NCI-H82 treated with DMSO at 0.1 percent for 48 hours (cell line): Measurements from ENCODE around the gene C9orf43.
"Not testable (repeated sequence)": the region's sequence is repeated elsewhere in the genome, so short reads cannot be mapped to it uniquely, and the experiment has no call there.

Experiments used
- DNase-seq: peaks from one replicate; lab custom pipeline; 2025; ENCODE audit not compliant: unreplicated experiment; lab: John Stamatoyannopoulos, UW

Gene C9orf43

GRCh38 chr9:113409883-113410206, 702 bp upstream of the C9orf43 start:
- no peak for DNase-seq

- DNase-seq: no peak
Observed at GRCh38 chr9:113416149-113416721, 5.7 kb downstream of the C9orf43 start.

- DNase-seq: no peak
Observed at GRCh38 chr9:113417370-113417769, 6.8 kb downstream of the C9orf43 start.

- no peak for DNase-seq
Observed at GRCh38 chr9:113421726-113422125, 11.2 kb downstream of the C9orf43 start.

GRCh38 chr9:113425072-113425471, 14.5 kb downstream of the C9orf43 start:
- no peak for DNase-seq

GRCh38 chr9:113426701-113427100, 16.2 kb downstream of the C9orf43 start:
- no peak for DNase-seq

GRCh38 chr9:113427629-113428028, 17.1 kb downstream of the C9orf43 start:
- DNase-seq: no peak

- no peak for DNase-seq
Observed at GRCh38 chr9:113428062-113428615, 17.6 kb downstream of the C9orf43 start.

- no peak for DNase-seq
Observed at GRCh38 chr9:113431191-113431590, 20.6 kb downstream of the C9orf43 start.

GRCh38 chr9:113436728-113437515, 26.4 kb downstream of the C9orf43 start:
- DNase-seq: no peak

- DNase-seq: not testable (repeated sequence)
Observed at GRCh38 chr9:113437716-113438115, 27.2 kb downstream of the C9orf43 start.

- no peak for DNase-seq
Observed at GRCh38 chr9:113444736-113445135, 34.2 kb downstream of the C9orf43 start.

- DNase-seq: peak; percentile 11
Observed at GRCh38 chr9:113446323-113446740, 35.8 kb downstream of the C9orf43 start.

GRCh38 chr9:113449376-113449775, 38.8 kb downstream of the C9orf43 start:
- no peak for DNase-seq

- no peak for DNase-seq
Observed at GRCh38 chr9:113452113-113452605, 41.6 kb downstream of the C9orf43 start.

- DNase-seq: no peak
Observed at GRCh38 chr9:113454914-113455761, 44.6 kb downstream of the C9orf43 start.

- DNase-seq: no peak
Observed at GRCh38 chr9:113456235-113456634, 45.7 kb downstream of the C9orf43 start.

GRCh38 chr9:113461285-113461684, 50.7 kb downstream of the C9orf43 start:
- no peak for DNase-seq

- no peak for DNase-seq
Observed at GRCh38 chr9:113461943-113462342, 51.4 kb downstream of the C9orf43 start.

- no peak for DNase-seq
Observed at GRCh38 chr9:113462781-113463286, 52.3 kb downstream of the C9orf43 start.
